Hepatocyte (in vitro differentiated cells): ENCODE results near the gene TMEM45A. TPM values are rescaled to one million over a fixed set of nuclear protein-coding genes. Genes with fewer than 3 reads are reported as not detected.

ENCODE experiments used
- DNase-seq: peaks from one replicate; pipeline ENCODE4 v3.0.0-alpha.2; 2016; ENCODE audit warnings: low spot score
- H2AFZ ChIP-seq: fragments of 200-600 bp; sonication (generic); 2 replicates; pipeline ENCODE4 v1.6.0; 2016; ENCODE audit warnings: antibody characterized with exemption, mild to moderate bottlenecking
- H3K27ac ChIP-seq: fragments of 200-600 bp; sonication (generic); 2 replicates; pipeline ENCODE4 v1.5.1; 2016; ENCODE audit warnings: mild to moderate bottlenecking
- H3K27me3 ChIP-seq: fragments of 200-600 bp; sonication (generic); 2 replicates; pipeline ENCODE4 v1.6.1; 2016
- H3K36me3 ChIP-seq: fragments of 200-600 bp; sonication (generic); replicated peaks from 2 replicates; pipeline ENCODE4 v1.5.1; 2016; ENCODE audit warnings: low read depth; ENCODE audit not compliant: insufficient read depth
- H3K4me1 ChIP-seq: fragments of 200-600 bp; sonication (generic); 2 replicates; pipeline ENCODE4 v1.5.1; 2016; ENCODE audit warnings: mild to moderate bottlenecking, moderate library complexity; ENCODE audit not compliant: insufficient read depth
- H3K4me2 ChIP-seq: fragments of 200-600 bp; sonication (generic); 2 replicates; pipeline ENCODE4 v1.6.0; 2016
- H3K4me3 ChIP-seq: fragments of 200-600 bp; sonication (generic); 2 replicates; pipeline ENCODE4 v1.5.1; 2016; ENCODE audit warnings: mild to moderate bottlenecking
- H3K79me2 ChIP-seq: fragments of 200-600 bp; sonication (generic); 2 replicates; pipeline ENCODE4 v1.6.0; 2017; ENCODE audit warnings: mild to moderate bottlenecking
- H3K9me2 ChIP-seq: fragments of 200-600 bp; sonication (generic); replicated peaks from 2 replicates; pipeline ENCODE4 v1.6.0; 2017; ENCODE audit warnings: mild to moderate bottlenecking; ENCODE audit not compliant: insufficient read depth
- H3K9me3 ChIP-seq: fragments of 200-600 bp; sonication (generic); 2 replicates; pipeline ENCODE4 v1.5.1; 2016; ENCODE audit warnings: low read depth, mild to moderate bottlenecking
- H4K20me1 ChIP-seq: fragments of 200-600 bp; sonication (generic); 2 replicates; pipeline ENCODE4 v1.6.0; 2016; ENCODE audit warnings: mild to moderate bottlenecking; ENCODE audit not compliant: insufficient read depth, poor library complexity, severe bottlenecking
- CTCF ChIP-seq: fragments of 200-600 bp; sonication (generic); IDR thresholded peaks from 2 replicates; pipeline ENCODE4 v1.5.1; 2016; ENCODE audit warnings: antibody characterized with exemption, mild to moderate bottlenecking; ENCODE audit not compliant: poor library complexity
- EZH2 ChIP-seq: fragments of 200-600 bp; sonication (generic); IDR thresholded peaks from 2 replicates; pipeline ENCODE4 v1.6.1; 2016; ENCODE audit warnings: antibody characterized with exemption, mild to moderate bottlenecking, borderline replicate concordance
- EZH2phosphoT487 ChIP-seq: fragments of 200-600 bp; sonication (generic); IDR thresholded peaks from one replicate; pipeline ENCODE4 v1.6.1; 2018; ENCODE audit warnings: antibody characterized with exemption, mild to moderate bottlenecking, low read depth, moderate library complexity; ENCODE audit not compliant: unreplicated experiment, severe bottlenecking
- WGBS: methylation state at CpG from one replicate; pipeline ENCODE4 v1.1.6; 2016; ENCODE audit warnings: low lambda C conversion rate; ENCODE audit errors: missing lambda C conversion rate; 5-methylcytosine and 5-hydroxymethylcytosine counted together
- polyA plus RNA-seq: library from polyadenylated mRNA; unstranded; fragments of >200 nt; fragmentation: Nextera tagmentation; extraction: Ambion mirVana; gene quantifications from 2 replicates; pipeline ENCODE4 v1.2.1, GENCODE V29; 2016
- total RNA-seq: library from RNA; depleted of rRNA; stranded (reverse); fragments of >200 nt; gene quantifications from 2 replicates; pipeline ENCODE4 v1.2.3, GENCODE V29; 2014

TMEM45A gene
- total and polyA plus RNA-seq, 2 experiments from 2014 or later, result 82.6 to 88.0 TPM

DNA sequence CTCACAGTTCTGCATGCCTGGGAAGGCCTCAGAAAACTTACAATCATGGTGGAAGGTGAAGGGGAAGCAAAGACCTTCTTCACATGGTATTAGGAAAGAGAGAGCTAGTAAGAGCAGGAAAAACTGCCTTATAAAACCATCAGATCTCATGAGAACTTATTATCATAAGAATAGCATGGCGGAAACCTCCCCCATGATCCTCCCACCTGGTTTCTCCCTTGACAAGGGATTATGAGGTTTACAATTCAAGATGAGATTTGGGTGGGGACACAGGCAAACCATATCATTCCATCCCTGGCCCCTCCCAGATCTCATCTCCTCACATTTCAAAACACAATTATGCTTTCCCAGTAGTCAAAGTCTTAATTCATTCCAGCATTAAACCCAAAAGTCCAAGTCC is 34.6 kb upstream of the TMEM45A start:
- Histone ChIP-seq H3K4me3 (no peak overlapping the region), H4K20me1 (no peaks in the 10 kb centered on the region), H3K36me3 (no peaks in the 10 kb centered on the region), H3K79me2 (no peaks in the 10 kb centered on the region), H3K4me1 (no peaks in the 10 kb centered on the region), H3K27ac (no peak overlapping the region), H3K9me3 (no peaks in the 10 kb centered on the region), H3K4me2 (no peak overlapping the region), H3K27me3 (no peaks in the 10 kb centered on the region), H3K9me2 (no peaks in the 10 kb centered on the region), H2AFZ (no peak overlapping the region)
- WGBS, result 100% methylated on average over 1 of the region's 1 CpG
- no peak for DNase-seq
- TF ChIP-seq CTCF (no peak), EZH2phosphoT487 (no peak), EZH2 (no peak)

DNA sequence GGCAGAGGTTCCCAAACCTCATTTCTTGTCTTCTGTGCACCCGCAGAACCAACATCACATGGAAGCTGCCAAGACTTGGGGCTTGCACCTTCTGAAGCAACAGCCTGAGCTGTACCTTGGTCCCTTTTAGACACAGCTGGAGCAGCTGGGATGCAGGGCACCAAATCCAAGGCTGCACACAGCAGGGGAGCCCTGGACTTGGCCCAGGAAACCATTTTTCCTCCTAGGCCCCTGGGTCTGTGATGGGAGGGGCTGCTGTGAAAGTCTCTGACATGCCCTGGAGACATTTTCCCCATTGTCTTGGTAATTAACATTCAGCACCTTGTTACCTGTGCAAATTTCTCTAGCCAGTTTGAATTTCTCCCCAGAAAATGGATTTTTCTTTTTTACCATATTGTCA is 33.6 kb upstream of the TMEM45A start:
- TF ChIP-seq EZH2, result no peak
- no peak for TF ChIP-seq CTCF
- no peak for TF ChIP-seq EZH2phosphoT487
- Histone ChIP-seq H3K4me1 (no peaks in the 10 kb centered on the region), H2AFZ (no peak overlapping the region), H3K27ac (no peak overlapping the region), H3K27me3 (no peaks in the 10 kb centered on the region), H3K9me3 (no peaks in the 10 kb centered on the region), H3K4me2 (no peak overlapping the region), H3K4me3 (no peak overlapping the region), H3K9me2 (no peaks in the 10 kb centered on the region), H3K36me3 (no peaks in the 10 kb centered on the region), H4K20me1 (no peaks in the 10 kb centered on the region), H3K79me2 (no peaks in the 10 kb centered on the region)
- 100% methylated on average over 1 of the region's 1 CpG for WGBS
- DNase-seq, result no peak

GRCh38 chr3:100463002-100463401 is 29.4 kb upstream of the TMEM45A start:
- TF ChIP-seq EZH2phosphoT487 (no peak), CTCF (peak; percentile 81), EZH2 (no peak)
- DNase-seq, result peak; percentile 79
- Histone ChIP-seq H3K79me2 (no peaks in the 10 kb centered on the region), H3K36me3 (no peaks in the 10 kb centered on the region), H3K4me3 (no peak overlapping the region), H3K27ac (no peak overlapping the region), H3K4me2 (no peak overlapping the region), H3K27me3 (no peaks in the 10 kb centered on the region), H3K9me3 (no peaks in the 10 kb centered on the region), H2AFZ (no peak overlapping the region), H3K4me1 (no peaks in the 10 kb centered on the region), H3K9me2 (no peaks in the 10 kb centered on the region), H4K20me1 (no peaks in the 10 kb centered on the region)
- WGBS, result 0% methylated on average over 3 of the region's 3 CpGs

GRCh38 chr3:100463646-100464155 is 28.7 kb upstream of the TMEM45A start:
- Histone ChIP-seq H3K27ac (no peak overlapping the region), H3K4me2 (no peak overlapping the region), H3K36me3 (no peaks in the 10 kb centered on the region), H4K20me1 (no peaks in the 10 kb centered on the region), H3K9me2 (no peaks in the 10 kb centered on the region), H3K4me1 (no peaks in the 10 kb centered on the region), H3K79me2 (no peaks in the 10 kb centered on the region), H3K9me3 (no peaks in the 10 kb centered on the region), H3K4me3 (no peak overlapping the region), H3K27me3 (no peaks in the 10 kb centered on the region), H2AFZ (no peak overlapping the region)
- TF ChIP-seq CTCF, result no peak
- no peak for TF ChIP-seq EZH2
- TF ChIP-seq EZH2phosphoT487, result no peak
- WGBS, result 80% methylated on average over 3 of the region's 3 CpGs
- no peak for DNase-seq
